GM20000 (cell line): ENCODE results near the gene GALNT2.

Experiments used
- DNase-seq: peaks from one replicate; pipeline ENCODE4 v3.0.0; 2012; ENCODE audit warnings: low spot score
- CTCF ChIP-seq: IDR thresholded peaks from 2 replicates; pipeline ENCODE4 v1.5.1; 2012; ENCODE audit warnings: mild to moderate bottlenecking, control low read depth; ENCODE audit errors: extremely low read depth, missing control alignments

Gene GALNT2

GRCh38 chr1:230317823-230318819 lies 251.1 kb downstream of the GALNT2 start:
- DNase-seq = no peak
- TF ChIP-seq CTCF = no peak

GRCh38 chr1:230319014-230319747 lies 252.1 kb downstream of the GALNT2 start:
- TF ChIP-seq CTCF = no peak
- no peak for DNase-seq

- TF ChIP-seq CTCF = no peak
- DNase-seq = no peak
These were observed 253.8 kb downstream of the GALNT2 start for GRCh38 chr1:230320804-230321203.

- TF ChIP-seq CTCF = no peak
- DNase-seq = no peak
These were observed 254.3 kb downstream of the GALNT2 start for GRCh38 chr1:230321341-230321740.

- no peak for DNase-seq
- TF ChIP-seq CTCF = no peak
These were observed 254.8 kb downstream of the GALNT2 start for GRCh38 chr1:230321741-230322420.

GRCh38 chr1:230322421-230322756 lies 255.4 kb downstream of the GALNT2 start:
- TF ChIP-seq CTCF = no peak
- no peak for DNase-seq

GRCh38 chr1:230322967-230323547 lies 256.0 kb downstream of the GALNT2 start:
- TF ChIP-seq CTCF = no peak

More at GRCh38 chr1:230322967-230323547, 256.0 kb downstream of the GALNT2 start:
- DNase-seq = no peak
